Measurements from ENCODE around the gene RPS6KA3. TPM values are rescaled to one million over a fixed set of nuclear protein-coding genes. Genes with fewer than 3 reads are reported as not detected.

RPS6KA3 gene
- polyA plus RNA-seq, 1 of the 3 experiments (the other 2 are of a cell fraction): 14.3 TPM

DNA sequence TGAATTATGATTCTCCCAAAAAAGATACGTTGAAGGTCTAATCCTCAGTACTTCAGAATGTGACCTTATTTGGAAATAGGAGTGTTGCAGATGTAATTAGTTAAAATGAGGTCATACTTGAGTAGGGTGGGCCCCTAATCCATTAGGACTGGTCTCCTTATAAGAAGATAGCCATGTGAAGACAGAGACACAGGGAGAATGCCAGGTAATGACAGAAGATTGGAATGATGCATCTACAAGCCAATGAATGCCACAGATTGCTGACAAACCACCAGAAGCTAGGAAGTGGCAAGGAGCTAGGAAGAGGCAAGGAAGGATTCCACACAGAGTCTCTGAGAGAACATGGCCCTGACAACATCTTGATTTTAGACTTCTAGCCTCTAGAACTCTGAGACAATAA lies 7.4 kb upstream of the RPS6KA3 start:
- Histone ChIP-seq H3K9ac (no peak overlapping the region), H3K79me2 (ENCODE audit: insufficient read depth) (no peaks in the 10 kb centered on the region), H3K36me3 (replicated peaks in 1 of 2; ENCODE audit: control insufficient read depth in 1 of 2, insufficient read depth in 2 of 2, low read length in 1 of 2) (no peaks in the 10 kb centered on the region), H3K4me2 (no peak overlapping the region), H3K9me2 (no peaks in the 10 kb centered on the region), H3K27ac (ENCODE audit: low read depth in 2 of 2, low read length in 1 of 2) (no peak overlapping the region; a peak in 1 of 4 replicates), H3F3A (replicated peaks; ENCODE audit: insufficient read depth) (peaks cover 4% of the 10 kb centered on the region), H3K4me3 (ENCODE audit: low read depth in 2 of 2, low read length in 1 of 2) (no peak overlapping the region), H3K9me3 (no peaks in the 10 kb centered on the region), H4K20me1 (ENCODE audit: insufficient read depth) (no peaks in the 10 kb centered on the region), H3K27me3 (ENCODE audit: insufficient read depth) (no peaks in the 10 kb centered on the region; the same call in 1 of the 2 replicates), H3K4me1 (ENCODE audit: control insufficient read depth in 1 of 2, insufficient read depth in 2 of 2, low read depth in 1 of 2, low read length in 1 of 2) (no peaks in the 10 kb centered on the region), H2AFZ (ENCODE audit: low read depth) (no peak overlapping the region)
- TF ChIP-seq, protein P1, sequence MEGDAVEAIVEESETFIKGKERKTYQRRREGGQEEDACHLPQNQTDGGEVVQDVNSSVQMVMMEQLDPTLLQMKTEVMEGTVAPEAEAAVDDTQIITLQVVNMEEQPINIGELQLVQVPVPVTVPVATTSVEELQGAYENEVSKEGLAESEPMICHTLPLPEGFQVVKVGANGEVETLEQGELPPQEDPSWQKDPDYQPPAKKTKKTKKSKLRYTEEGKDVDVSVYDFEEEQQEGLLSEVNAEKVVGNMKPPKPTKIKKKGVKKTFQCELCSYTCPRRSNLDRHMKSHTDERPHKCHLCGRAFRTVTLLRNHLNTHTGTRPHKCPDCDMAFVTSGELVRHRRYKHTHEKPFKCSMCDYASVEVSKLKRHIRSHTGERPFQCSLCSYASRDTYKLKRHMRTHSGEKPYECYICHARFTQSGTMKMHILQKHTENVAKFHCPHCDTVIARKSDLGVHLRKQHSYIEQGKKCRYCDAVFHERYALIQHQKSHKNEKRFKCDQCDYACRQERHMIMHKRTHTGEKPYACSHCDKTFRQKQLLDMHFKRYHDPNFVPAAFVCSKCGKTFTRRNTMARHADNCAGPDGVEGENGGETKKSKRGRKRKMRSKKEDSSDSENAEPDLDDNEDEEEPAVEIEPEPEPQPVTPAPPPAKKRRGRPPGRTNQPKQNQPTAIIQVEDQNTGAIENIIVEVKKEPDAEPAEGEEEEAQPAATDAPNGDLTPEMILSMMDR (IDR thresholded peaks at IDR 0.05): no peak
- TF ChIP-seq CHD2 (IDR thresholded peaks at IDR 0.05; ENCODE audit: low read length, partially characterized antibody): no peak
- no peak for TF ChIP-seq FOXJ3 (CRISPR knock-in tag; IDR thresholded peaks at IDR 0.05)
- no peak for TF ChIP-seq YY1 (IDR thresholded peaks at IDR 0.05; ENCODE audit: low read depth)
- TF ChIP-seq TAF1 (IDR thresholded peaks at IDR 0.05; ENCODE audit: borderline replicate concordance, low read depth, low read length): no peak
- no peak for TF ChIP-seq POLR2AphosphoS5 (IDR thresholded peaks at IDR 0.05; ENCODE audit: low read depth, low read length)
- no peak for TF ChIP-seq GABPA (IDR thresholded peaks at IDR 0.05; ENCODE audit: low read depth)
- TF ChIP-seq MEF2A (IDR thresholded peaks at IDR 0.05; ENCODE audit: borderline replicate concordance, low read depth): no peak
- WGBS (ENCODE audit: low lambda C conversion rate): 41% methylated on average over 1 of the region's 1 CpG
- CTCF ChIA-PET: no interaction called here
- DNase-seq: no peak
- POLR2A ChIA-PET: no interaction called here

DNA sequence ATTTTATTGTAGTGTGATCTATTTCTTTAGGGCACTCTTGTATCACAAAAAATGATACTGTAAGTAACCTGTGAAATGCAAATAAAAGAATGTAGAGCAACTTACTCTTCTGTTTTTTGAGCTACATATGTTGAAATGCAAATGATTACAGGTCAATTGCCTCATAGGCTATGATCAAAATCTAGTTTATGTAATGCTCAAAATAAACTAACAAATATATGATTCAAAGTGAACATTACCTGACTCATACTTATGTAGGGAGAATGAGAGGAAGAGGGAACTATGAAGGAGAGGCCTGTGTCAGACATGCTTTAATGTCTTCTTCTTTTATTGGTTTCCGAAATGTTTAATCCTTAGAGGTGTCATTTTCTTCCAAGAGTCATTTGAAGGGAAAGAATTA lies 5.0 kb upstream of the RPS6KA3 start:
- no peak for DNase-seq
- TF ChIP-seq FOXJ3 (CRISPR knock-in tag; IDR thresholded peaks at IDR 0.05): no peak
- TF ChIP-seq, protein P2, sequence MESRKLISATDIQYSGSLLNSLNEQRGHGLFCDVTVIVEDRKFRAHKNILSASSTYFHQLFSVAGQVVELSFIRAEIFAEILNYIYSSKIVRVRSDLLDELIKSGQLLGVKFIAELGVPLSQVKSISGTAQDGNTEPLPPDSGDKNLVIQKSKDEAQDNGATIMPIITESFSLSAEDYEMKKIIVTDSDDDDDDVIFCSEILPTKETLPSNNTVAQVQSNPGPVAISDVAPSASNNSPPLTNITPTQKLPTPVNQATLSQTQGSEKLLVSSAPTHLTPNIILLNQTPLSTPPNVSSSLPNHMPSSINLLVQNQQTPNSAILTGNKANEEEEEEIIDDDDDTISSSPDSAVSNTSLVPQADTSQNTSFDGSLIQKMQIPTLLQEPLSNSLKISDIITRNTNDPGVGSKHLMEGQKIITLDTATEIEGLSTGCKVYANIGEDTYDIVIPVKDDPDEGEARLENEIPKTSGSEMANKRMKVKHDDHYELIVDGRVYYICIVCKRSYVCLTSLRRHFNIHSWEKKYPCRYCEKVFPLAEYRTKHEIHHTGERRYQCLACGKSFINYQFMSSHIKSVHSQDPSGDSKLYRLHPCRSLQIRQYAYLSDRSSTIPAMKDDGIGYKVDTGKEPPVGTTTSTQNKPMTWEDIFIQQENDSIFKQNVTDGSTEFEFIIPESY (IDR thresholded peaks at IDR 0.05; ENCODE audit: borderline replicate concordance, low read depth): no peak
- TF ChIP-seq SIN3A (IDR thresholded peaks at IDR 0.05; ENCODE audit: borderline replicate concordance, low read depth, low read length): no peak
- TF ChIP-seq FOSL2 (IDR thresholded peaks at IDR 0.05; ENCODE audit: borderline replicate concordance, low read depth): no peak
- no peak for TF ChIP-seq RCOR1 (IDR thresholded peaks at IDR 0.05; ENCODE audit: low read length)
- TF ChIP-seq, protein P3, sequence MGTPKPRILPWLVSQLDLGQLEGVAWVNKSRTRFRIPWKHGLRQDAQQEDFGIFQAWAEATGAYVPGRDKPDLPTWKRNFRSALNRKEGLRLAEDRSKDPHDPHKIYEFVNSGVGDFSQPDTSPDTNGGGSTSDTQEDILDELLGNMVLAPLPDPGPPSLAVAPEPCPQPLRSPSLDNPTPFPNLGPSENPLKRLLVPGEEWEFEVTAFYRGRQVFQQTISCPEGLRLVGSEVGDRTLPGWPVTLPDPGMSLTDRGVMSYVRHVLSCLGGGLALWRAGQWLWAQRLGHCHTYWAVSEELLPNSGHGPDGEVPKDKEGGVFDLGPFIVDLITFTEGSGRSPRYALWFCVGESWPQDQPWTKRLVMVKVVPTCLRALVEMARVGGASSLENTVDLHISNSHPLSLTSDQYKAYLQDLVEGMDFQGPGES (IDR thresholded peaks at IDR 0.05; ENCODE audit: low read depth, low read length): no peak
- no peak for TF ChIP-seq NFIC (IDR thresholded peaks at IDR 0.05; ENCODE audit: borderline replicate concordance)
- no peak for TF ChIP-seq EP300 (IDR thresholded peaks at IDR 0.05; ENCODE audit: borderline replicate concordance in 1 of 2, low read depth in 1 of 2, low read length in 1 of 2)
- TF ChIP-seq, protein P4, sequence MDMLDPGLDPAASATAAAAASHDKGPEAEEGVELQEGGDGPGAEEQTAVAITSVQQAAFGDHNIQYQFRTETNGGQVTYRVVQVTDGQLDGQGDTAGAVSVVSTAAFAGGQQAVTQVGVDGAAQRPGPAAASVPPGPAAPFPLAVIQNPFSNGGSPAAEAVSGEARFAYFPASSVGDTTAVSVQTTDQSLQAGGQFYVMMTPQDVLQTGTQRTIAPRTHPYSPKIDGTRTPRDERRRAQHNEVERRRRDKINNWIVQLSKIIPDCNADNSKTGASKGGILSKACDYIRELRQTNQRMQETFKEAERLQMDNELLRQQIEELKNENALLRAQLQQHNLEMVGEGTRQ (IDR thresholded peaks at IDR 0.05; ENCODE audit: borderline replicate concordance, low read depth, low read length): no peak
- TF ChIP-seq RXRA (IDR thresholded peaks at IDR 0.05; ENCODE audit: borderline replicate concordance, low read depth): no peak
- TF ChIP-seq, protein P1 (IDR thresholded peaks at IDR 0.05): no peak
- TF ChIP-seq TEAD4 (IDR thresholded peaks at IDR 0.05; ENCODE audit: borderline replicate concordance, insufficient read depth): no peak
- TF ChIP-seq, protein P5, sequence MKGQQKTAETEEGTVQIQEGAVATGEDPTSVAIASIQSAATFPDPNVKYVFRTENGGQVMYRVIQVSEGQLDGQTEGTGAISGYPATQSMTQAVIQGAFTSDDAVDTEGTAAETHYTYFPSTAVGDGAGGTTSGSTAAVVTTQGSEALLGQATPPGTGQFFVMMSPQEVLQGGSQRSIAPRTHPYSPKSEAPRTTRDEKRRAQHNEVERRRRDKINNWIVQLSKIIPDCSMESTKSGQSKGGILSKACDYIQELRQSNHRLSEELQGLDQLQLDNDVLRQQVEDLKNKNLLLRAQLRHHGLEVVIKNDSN (IDR thresholded peaks at IDR 0.05; ENCODE audit: borderline replicate concordance, low read depth): no peak

More for the DNA sequence above, 5.0 kb upstream of the RPS6KA3 start:
- H3F3A ChIP-seq (replicated peaks; ENCODE audit: insufficient read depth): peaks cover 4% of the 10 kb centered on the region
- H3K36me3 ChIP-seq (replicated peaks in 1 of 2; ENCODE audit: control insufficient read depth in 1 of 2, insufficient read depth in 2 of 2, low read length in 1 of 2): no peaks in the 10 kb centered on the region
- H4K20me1 ChIP-seq (ENCODE audit: insufficient read depth): no peaks in the 10 kb centered on the region
- 50% methylated on average over 1 of the region's 1 CpG for WGBS (ENCODE audit: low lambda C conversion rate)
- POLR2A ChIA-PET: no interaction called here
- H3K9me3 ChIP-seq: no peaks in the 10 kb centered on the region
- H3K79me2 ChIP-seq (ENCODE audit: insufficient read depth): no peaks in the 10 kb centered on the region
- H3K27ac ChIP-seq (ENCODE audit: low read depth in 2 of 2, low read length in 1 of 2): no peak overlapping the region
- no peaks in the 10 kb centered on the region; a peak in 1 of 4 replicates for H3K4me1 ChIP-seq (ENCODE audit: control insufficient read depth in 1 of 2, insufficient read depth in 2 of 2, low read depth in 1 of 2, low read length in 1 of 2)
- no peak overlapping the region for H3K9ac ChIP-seq
- no peak overlapping the region for H3K4me2 ChIP-seq
- no peaks in the 10 kb centered on the region; the same call in 1 of the 2 replicates for H3K27me3 ChIP-seq (ENCODE audit: insufficient read depth)
- CTCF ChIA-PET: no interaction called here
- H3K9me2 ChIP-seq: no peaks in the 10 kb centered on the region
- H3K4me3 ChIP-seq (ENCODE audit: low read depth in 2 of 2, low read length in 1 of 2): no peak overlapping the region
- H2AFZ ChIP-seq (ENCODE audit: low read depth): no peak overlapping the region

All from SK-N-SH (cell line).